ENCODE results near the gene PSMA6. TPM values are rescaled to one million over a fixed set of nuclear protein-coding genes. Genes with fewer than 3 reads are reported as not detected.

PSMA6 gene
- total RNA-seq, 1 donor from 2014 or later, result 108 TPM

Other genes starting within 250 kb of the PSMA6 start
- 26.0 TPM for gene FAM177A1, start 246.1 kb upstream of the PSMA6 start, total RNA-seq
- 27.0 TPM for gene PPP2R3C, start 170.4 kb upstream of the PSMA6 start, total RNA-seq
- gene PRORP, start 169.8 kb upstream of the PSMA6 start, total RNA-seq, result 15.4 TPM
- gene NFKBIA, start 112.4 kb downstream of the PSMA6 start, total RNA-seq, result 238 TPM
- gene INSM2, start 241.8 kb downstream of the PSMA6 start, total RNA-seq, result not detected